Liver (tissue), 9 donors: ENCODE results near the gene SNRPA. TPM values are rescaled to one million over a fixed set of nuclear protein-coding genes. Genes with fewer than 3 reads are reported as not detected.

Source experiments
- DNase-seq: peaks from one replicate; pipeline ENCODE4 v3.0.0-alpha.2; 2017; ENCODE audit warnings: low spot score
- H3K27ac ChIP-seq, 2 donors: one replicate each; pipeline ENCODE4 v1.7.0; 2013; ENCODE audit warnings: inconsistent platforms in 2 of 2, low read length in 2 of 2, control low read depth in 1 of 2, low read depth in 1 of 2, mild to moderate bottlenecking in 1 of 2
- H3K27me3 ChIP-seq, 4 donors: one replicate each; pipeline versions ENCODE4 v1.6.1 to v1.7.0; 2013; ENCODE audit warnings: low read length in 3 of 4, inconsistent platforms in 1 of 4, mild to moderate bottlenecking in 1 of 4, moderate library complexity in 1 of 4; ENCODE audit not compliant: control insufficient read depth in 4 of 4, insufficient read depth in 4 of 4
- H3K36me3 ChIP-seq, 4 donors: one replicate each; pipeline versions ENCODE4 v1.6.1 to v1.7.0; 2013; ENCODE audit warnings: low read length in 3 of 4, mild to moderate bottlenecking in 3 of 4, low read depth in 1 of 4, moderate library complexity in 1 of 4; ENCODE audit not compliant: control insufficient read depth in 4 of 4, insufficient read depth in 3 of 4
- H3K4me1 ChIP-seq, 4 donors: one replicate each; pipeline versions ENCODE4 v1.6.1 to v1.7.0; 2013; ENCODE audit warnings: low read length in 3 of 4, mild to moderate bottlenecking in 3 of 4, moderate library complexity in 1 of 4; ENCODE audit not compliant: control insufficient read depth in 4 of 4, insufficient read depth in 4 of 4
- H3K4me3 ChIP-seq, 3 donors: one replicate each; pipeline versions ENCODE4 v1.6.1 to v1.7.0; 2013; ENCODE audit warnings: low read length in 3 of 3, control low read depth in 1 of 3, low read depth in 1 of 3, mild to moderate bottlenecking in 1 of 3
- H3K9ac ChIP-seq, 2 donors: one replicate each; pipeline ENCODE4 v1.7.0; 2013; ENCODE audit warnings: low read length in 2 of 2, mild to moderate bottlenecking in 2 of 2, moderate library complexity in 2 of 2, control low read depth in 1 of 2, low read depth in 1 of 2
- H3K9me3 ChIP-seq, 4 donors: one replicate each; pipeline versions ENCODE4 v1.6.1 to v1.7.0; 2013; ENCODE audit warnings: low read length in 3 of 4; ENCODE audit not compliant: control insufficient read depth in 4 of 4
- EGR1 ChIP-seq, 2 donors: IDR thresholded peaks; 2 replicates each; pipeline ENCODE4 v1.6.1; 2016 to 2018; ENCODE audit warnings: antibody characterized with exemption in 2 of 2, low read depth in 2 of 2
- FOXA1 ChIP-seq: IDR thresholded peaks from 2 replicates; pipeline ENCODE4 v1.6.1; 2016; ENCODE audit warnings: antibody characterized with exemption
- FOXA2 ChIP-seq: IDR thresholded peaks from 2 replicates; pipeline ENCODE4 v1.6.1; 2016; ENCODE audit warnings: antibody characterized with exemption
- GABPA ChIP-seq, 2 donors: IDR thresholded peaks in 1 of 2; conservative IDR thresholded peaks in 1 of 2; 2 replicates each; pipeline ENCODE4 v1.6.1; 2016; ENCODE audit warnings: antibody characterized with exemption in 2 of 2, mild to moderate bottlenecking in 1 of 2, moderate library complexity in 1 of 2
- HNF4A ChIP-seq, 2 donors: conservative IDR thresholded peaks; 2 replicates each; pipeline ENCODE4 v1.6.1; 2016; ENCODE audit warnings: antibody characterized with exemption in 2 of 2, mild to moderate bottlenecking in 2 of 2
- HNF4G ChIP-seq: IDR thresholded peaks from 2 replicates; pipeline ENCODE4 v1.6.1; 2016; ENCODE audit warnings: antibody characterized with exemption
- JUND ChIP-seq, 2 donors: IDR thresholded peaks; 2 replicates each; pipeline ENCODE4 v1.6.1; 2016; ENCODE audit warnings: antibody characterized with exemption in 2 of 2
- NR2F2 ChIP-seq: IDR thresholded peaks from 2 replicates; pipeline ENCODE4 v1.6.1; 2016; ENCODE audit warnings: antibody characterized with exemption
- RAD21 ChIP-seq, 2 donors: IDR thresholded peaks; 2 replicates each; pipeline ENCODE4 v1.6.1; 2016; ENCODE audit warnings: antibody characterized with exemption in 2 of 2, mild to moderate bottlenecking in 2 of 2
- RXRA ChIP-seq, 2 donors: IDR thresholded peaks; 2 replicates each; pipeline ENCODE4 v1.6.1; 2017 to 2018; ENCODE audit warnings: antibody characterized with exemption in 2 of 2, mild to moderate bottlenecking in 1 of 2
- TAF1 ChIP-seq: conservative IDR thresholded peaks from 2 replicates; pipeline ENCODE4 v1.6.1; 2016; ENCODE audit warnings: antibody characterized with exemption, mild to moderate bottlenecking
- YY1 ChIP-seq: IDR thresholded peaks from 2 replicates; pipeline ENCODE4 v1.6.1; 2016; ENCODE audit warnings: antibody characterized with exemption, mild to moderate bottlenecking
- WGBS: extraction: QIAGEN DNeasy Blood & Tissue Kit; methylation state at CpG from one replicate; pipeline ENCODE4 v1.1.7; 2013; 5-methylcytosine and 5-hydroxymethylcytosine counted together
- polyA plus RNA-seq, 2 donors: library from polyadenylated mRNA; stranded (reverse) in 1 of 2; unstranded in 1 of 2; fragments of 200-250 nt in 1 of 2; fragments of >200 nt in 1 of 2; fragmentation: Nextera tagmentation in 1 of 2; extraction: Ambion mirVana in 1 of 2; gene quantifications; one replicate each; pipeline versions ENCODE4 v1.2.1 to v1.2.3, GENCODE V29; 2013 to 2015
- total RNA-seq, 2 donors: library from RNA; depleted of rRNA; stranded (reverse); fragments of >200 nt; gene quantifications; one replicate each; pipeline ENCODE4 v1.2.3, GENCODE V29; 2014
- TF ChIP-seq, protein P1 (sequence below): IDR thresholded peaks from 2 replicates; pipeline ENCODE4 v1.6.1; 2016; ENCODE audit warnings: antibody characterized with exemption, mild to moderate bottlenecking
- TF ChIP-seq, protein P2 (sequence below): fragments of 150-350 bp; IDR thresholded peaks from 2 replicates; pipeline ENCODE4 v1.5.1; 2017; ENCODE audit warnings: improper control_type of control experiment, low read depth, low read length; ENCODE audit not compliant: missing input control
- TF ChIP-seq, protein P3 (sequence below): IDR thresholded peaks from 2 replicates; pipeline ENCODE4 v1.6.1; 2016; ENCODE audit warnings: antibody characterized with exemption
- TF ChIP-seq, protein P4 (sequence below): IDR thresholded peaks from 2 replicates; pipeline ENCODE4 v1.6.1; 2016; ENCODE audit warnings: antibody characterized with exemption
- TF ChIP-seq, protein P5 (sequence below): IDR thresholded peaks from 2 replicates; pipeline ENCODE4 v1.6.1; 2016; ENCODE audit warnings: antibody characterized with exemption
- donor health status: healthy.
- donor health status: healthy.
- donor health status: healthy.
- donor health status: healthy.
- donor health status: healthy.

SNRPA gene
- total and polyA plus RNA-seq, 4 donors, result 11.8 to 27.1 (median 17.0) TPM

DNA sequence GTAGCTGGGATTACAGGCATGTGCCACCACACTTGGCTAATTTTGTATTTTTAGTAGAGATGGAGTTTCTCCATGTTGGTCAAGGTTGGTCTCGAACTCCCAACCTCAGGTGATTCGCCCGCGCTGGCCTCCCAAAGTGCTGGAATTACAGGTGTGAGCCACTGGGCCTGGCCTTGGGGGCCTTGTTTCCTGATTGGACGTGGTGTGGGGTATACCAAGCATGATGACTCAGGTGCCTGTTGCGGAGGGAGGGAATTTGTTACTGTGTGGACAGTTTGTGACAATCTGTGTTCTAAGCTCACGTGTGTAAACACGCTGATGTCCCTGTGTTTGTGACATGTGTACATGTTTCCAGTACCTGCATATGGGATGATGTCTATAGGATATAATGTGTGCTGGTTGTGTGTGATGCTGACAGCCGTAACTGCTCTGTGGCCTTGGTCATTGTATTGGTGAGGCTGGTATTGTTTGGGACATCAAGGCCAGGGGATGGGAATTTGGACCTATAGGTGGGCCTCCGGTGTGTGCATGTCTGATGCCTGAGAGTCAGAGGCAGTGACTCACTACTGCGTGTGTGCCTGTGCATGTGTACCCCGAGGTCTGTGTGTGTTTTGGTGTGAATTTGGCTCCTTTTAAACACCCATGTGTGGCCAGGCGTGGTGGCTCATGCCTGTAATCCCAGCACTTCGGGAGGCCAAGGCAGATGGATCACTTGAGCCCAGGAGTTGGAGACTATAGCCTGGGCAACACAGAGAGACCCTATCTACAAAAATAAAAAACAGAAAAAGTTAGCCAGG lies 46.4 kb downstream of the SNRPA start:
- H3K27ac ChIP-seq, result peak overlapping the region; percentile 94 to 98
- no peak for DNase-seq
- 95% methylated on average over 14 of the region's 14 CpGs for WGBS
- no peaks in the 10 kb centered on the region for H3K9me3 ChIP-seq
- H3K9ac ChIP-seq, result no peak overlapping the region
- H3K4me1 ChIP-seq, result peaks cover 7 to 39% (median 33%) of the 10 kb centered on the region in 4 donors
- TF ChIP-seq FOXA2 (no peak), FOXA1 (no peak), NR2F2 (no peak), EGR1 (IDR thresholded peaks at IDR 0.05; ENCODE audit: low read depth in 2 of 2) (no peak), RXRA (IDR thresholded peaks at IDR 0.05) (no peak), TAF1 (no peak)
- TF ChIP-seq, protein P1, sequence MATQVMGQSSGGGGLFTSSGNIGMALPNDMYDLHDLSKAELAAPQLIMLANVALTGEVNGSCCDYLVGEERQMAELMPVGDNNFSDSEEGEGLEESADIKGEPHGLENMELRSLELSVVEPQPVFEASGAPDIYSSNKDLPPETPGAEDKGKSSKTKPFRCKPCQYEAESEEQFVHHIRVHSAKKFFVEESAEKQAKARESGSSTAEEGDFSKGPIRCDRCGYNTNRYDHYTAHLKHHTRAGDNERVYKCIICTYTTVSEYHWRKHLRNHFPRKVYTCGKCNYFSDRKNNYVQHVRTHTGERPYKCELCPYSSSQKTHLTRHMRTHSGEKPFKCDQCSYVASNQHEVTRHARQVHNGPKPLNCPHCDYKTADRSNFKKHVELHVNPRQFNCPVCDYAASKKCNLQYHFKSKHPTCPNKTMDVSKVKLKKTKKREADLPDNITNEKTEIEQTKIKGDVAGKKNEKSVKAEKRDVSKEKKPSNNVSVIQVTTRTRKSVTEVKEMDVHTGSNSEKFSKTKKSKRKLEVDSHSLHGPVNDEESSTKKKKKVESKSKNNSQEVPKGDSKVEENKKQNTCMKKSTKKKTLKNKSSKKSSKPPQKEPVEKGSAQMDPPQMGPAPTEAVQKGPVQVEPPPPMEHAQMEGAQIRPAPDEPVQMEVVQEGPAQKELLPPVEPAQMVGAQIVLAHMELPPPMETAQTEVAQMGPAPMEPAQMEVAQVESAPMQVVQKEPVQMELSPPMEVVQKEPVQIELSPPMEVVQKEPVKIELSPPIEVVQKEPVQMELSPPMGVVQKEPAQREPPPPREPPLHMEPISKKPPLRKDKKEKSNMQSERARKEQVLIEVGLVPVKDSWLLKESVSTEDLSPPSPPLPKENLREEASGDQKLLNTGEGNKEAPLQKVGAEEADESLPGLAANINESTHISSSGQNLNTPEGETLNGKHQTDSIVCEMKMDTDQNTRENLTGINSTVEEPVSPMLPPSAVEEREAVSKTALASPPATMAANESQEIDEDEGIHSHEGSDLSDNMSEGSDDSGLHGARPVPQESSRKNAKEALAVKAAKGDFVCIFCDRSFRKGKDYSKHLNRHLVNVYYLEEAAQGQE, result no peak
- TF ChIP-seq, protein P2, sequence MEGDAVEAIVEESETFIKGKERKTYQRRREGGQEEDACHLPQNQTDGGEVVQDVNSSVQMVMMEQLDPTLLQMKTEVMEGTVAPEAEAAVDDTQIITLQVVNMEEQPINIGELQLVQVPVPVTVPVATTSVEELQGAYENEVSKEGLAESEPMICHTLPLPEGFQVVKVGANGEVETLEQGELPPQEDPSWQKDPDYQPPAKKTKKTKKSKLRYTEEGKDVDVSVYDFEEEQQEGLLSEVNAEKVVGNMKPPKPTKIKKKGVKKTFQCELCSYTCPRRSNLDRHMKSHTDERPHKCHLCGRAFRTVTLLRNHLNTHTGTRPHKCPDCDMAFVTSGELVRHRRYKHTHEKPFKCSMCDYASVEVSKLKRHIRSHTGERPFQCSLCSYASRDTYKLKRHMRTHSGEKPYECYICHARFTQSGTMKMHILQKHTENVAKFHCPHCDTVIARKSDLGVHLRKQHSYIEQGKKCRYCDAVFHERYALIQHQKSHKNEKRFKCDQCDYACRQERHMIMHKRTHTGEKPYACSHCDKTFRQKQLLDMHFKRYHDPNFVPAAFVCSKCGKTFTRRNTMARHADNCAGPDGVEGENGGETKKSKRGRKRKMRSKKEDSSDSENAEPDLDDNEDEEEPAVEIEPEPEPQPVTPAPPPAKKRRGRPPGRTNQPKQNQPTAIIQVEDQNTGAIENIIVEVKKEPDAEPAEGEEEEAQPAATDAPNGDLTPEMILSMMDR, result no peak
- no peaks in the 10 kb centered on the region for H3K27me3 ChIP-seq
- H3K4me3 ChIP-seq, result no peak overlapping the region
- peaks cover 0 to 5% (median 3%) of the 10 kb centered on the region in 4 donors for H3K36me3 ChIP-seq

DNA sequence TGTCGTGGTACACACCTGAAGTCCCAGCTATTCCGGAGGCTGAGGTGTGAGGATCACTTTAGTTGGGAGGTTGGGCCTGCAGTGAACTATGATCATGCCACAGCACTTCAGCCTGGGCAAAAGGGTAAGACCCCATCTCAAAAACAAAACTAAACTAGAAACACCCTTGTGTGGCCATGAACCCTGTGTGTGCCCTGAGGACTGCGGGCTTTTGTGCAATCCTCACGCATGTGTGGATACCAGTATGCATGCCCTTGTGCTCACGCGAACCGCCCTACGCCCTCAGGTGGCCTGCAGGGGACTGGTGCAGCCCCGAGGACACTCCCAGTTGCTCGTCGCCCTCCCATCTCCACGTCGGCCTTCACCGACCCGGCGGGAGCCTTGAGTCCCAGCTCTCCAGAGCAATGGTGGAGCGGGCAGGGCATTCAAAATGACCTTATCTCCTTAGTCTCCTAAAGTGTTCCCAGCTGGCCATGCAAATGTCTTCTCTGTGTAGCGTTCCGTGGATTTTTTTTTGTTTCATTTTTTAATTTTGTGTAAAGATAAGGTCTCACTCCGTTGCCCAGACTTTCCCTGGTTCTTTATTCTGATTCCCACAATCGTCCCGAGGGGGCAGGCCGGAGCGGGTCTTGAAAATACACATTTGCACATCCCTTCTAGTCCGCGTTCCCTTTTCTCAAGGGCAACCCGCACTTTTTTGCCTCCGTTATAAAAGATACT lies 47.1 kb downstream of the SNRPA start:
- peaks cover 0 to 5% (median 3%) of the 10 kb centered on the region in 4 donors for H3K36me3 ChIP-seq
- WGBS, result 8% methylated on average over 28 of the region's 28 CpGs
- H3K4me1 ChIP-seq, result peaks cover 14 to 42% (median 38%) of the 10 kb centered on the region in 4 donors
- H3K27me3 ChIP-seq, result no peaks in the 10 kb centered on the region
- H3K9me3 ChIP-seq, result no peaks in the 10 kb centered on the region
- H3K4me3 ChIP-seq, result peak overlapping the region; percentile 3 to 68 (median 35)
- peak overlapping the region; percentile 56 to 88 for H3K9ac ChIP-seq
- H3K27ac ChIP-seq, result peak overlapping the region; percentile 94 to 98
- peak; percentile 73 for DNase-seq
- TF ChIP-seq FOXA1, result no peak
- peak; percentile 48 for TF ChIP-seq NR2F2
- no peak for TF ChIP-seq EGR1 (IDR thresholded peaks at IDR 0.05; ENCODE audit: low read depth in 2 of 2)
- peak; percentile 96 to 99 for TF ChIP-seq RXRA (IDR thresholded peaks at IDR 0.05)
- TF ChIP-seq, protein P2, result peak; percentile 36
- TF ChIP-seq, protein P3, sequence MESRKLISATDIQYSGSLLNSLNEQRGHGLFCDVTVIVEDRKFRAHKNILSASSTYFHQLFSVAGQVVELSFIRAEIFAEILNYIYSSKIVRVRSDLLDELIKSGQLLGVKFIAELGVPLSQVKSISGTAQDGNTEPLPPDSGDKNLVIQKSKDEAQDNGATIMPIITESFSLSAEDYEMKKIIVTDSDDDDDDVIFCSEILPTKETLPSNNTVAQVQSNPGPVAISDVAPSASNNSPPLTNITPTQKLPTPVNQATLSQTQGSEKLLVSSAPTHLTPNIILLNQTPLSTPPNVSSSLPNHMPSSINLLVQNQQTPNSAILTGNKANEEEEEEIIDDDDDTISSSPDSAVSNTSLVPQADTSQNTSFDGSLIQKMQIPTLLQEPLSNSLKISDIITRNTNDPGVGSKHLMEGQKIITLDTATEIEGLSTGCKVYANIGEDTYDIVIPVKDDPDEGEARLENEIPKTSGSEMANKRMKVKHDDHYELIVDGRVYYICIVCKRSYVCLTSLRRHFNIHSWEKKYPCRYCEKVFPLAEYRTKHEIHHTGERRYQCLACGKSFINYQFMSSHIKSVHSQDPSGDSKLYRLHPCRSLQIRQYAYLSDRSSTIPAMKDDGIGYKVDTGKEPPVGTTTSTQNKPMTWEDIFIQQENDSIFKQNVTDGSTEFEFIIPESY, result peak; percentile 45
- peak in 1 of 2 donors; percentile 16 for TF ChIP-seq JUND (IDR thresholded peaks at IDR 0.05)
- no peak for TF ChIP-seq GABPA (IDR thresholded peaks at IDR 0.05 in 1 of 2, conservative IDR thresholded peaks at IDR 0.05 in 1 of 2)
- TF ChIP-seq, protein P4, sequence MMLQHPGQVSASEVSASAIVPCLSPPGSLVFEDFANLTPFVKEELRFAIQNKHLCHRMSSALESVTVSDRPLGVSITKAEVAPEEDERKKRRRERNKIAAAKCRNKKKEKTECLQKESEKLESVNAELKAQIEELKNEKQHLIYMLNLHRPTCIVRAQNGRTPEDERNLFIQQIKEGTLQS, result no peak
- peak; percentile 86 to 88 for TF ChIP-seq HNF4A (conservative IDR thresholded peaks at IDR 0.05)
- TF ChIP-seq YY1, result no peak
- TF ChIP-seq, protein P5, sequence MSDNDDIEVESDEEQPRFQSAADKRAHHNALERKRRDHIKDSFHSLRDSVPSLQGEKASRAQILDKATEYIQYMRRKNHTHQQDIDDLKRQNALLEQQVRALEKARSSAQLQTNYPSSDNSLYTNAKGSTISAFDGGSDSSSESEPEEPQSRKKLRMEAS, result peak; percentile 79
- TF ChIP-seq HNF4G, result no peak
- TF ChIP-seq TAF1, result peak; percentile 80
- TF ChIP-seq RAD21 (IDR thresholded peaks at IDR 0.05), result peak; percentile 15 to 67
